ENCODE data around the gene CPLX3.

Gene CPLX3

GRCh38 chr15:74798388-74799254 is 27.8 kb upstream of the CPLX3 start:
- no peak for DNase-seq (ENCODE audit: low read depth, low spot score)
- no peak overlapping the region for H3K4me3 ChIP-seq (ENCODE audit: low read depth, low read length)
- in situ Hi-C loops (cut with HindIII; ENCODE audit: low sequenced_read_pairs), result no loop called here
- no peak for TF ChIP-seq CTCF (IDR thresholded peaks at IDR 0.05; ENCODE audit: low read depth, low read length)

- no peak for DNase-seq (ENCODE audit: low read depth, low spot score)
- in situ Hi-C loops (cut with HindIII; ENCODE audit: low sequenced_read_pairs), result no loop called here
- no peak overlapping the region for H3K4me3 ChIP-seq (ENCODE audit: low read depth, low read length)
- TF ChIP-seq CTCF (IDR thresholded peaks at IDR 0.05; ENCODE audit: low read depth, low read length), result no peak
Measured at GRCh38 chr15:74799255-74799855, 27.1 kb upstream of the CPLX3 start.

GRCh38 chr15:74799856-74800558 is 26.4 kb upstream of the CPLX3 start:
- H3K4me3 ChIP-seq (ENCODE audit: low read depth, low read length), result no peak overlapping the region
- peak; percentile 39 for DNase-seq (ENCODE audit: low read depth, low spot score)
- TF ChIP-seq CTCF (IDR thresholded peaks at IDR 0.05; ENCODE audit: low read depth, low read length), result peak; percentile 97
- in situ Hi-C loops (cut with HindIII; ENCODE audit: low sequenced_read_pairs), result no loop called here

- in situ Hi-C loops (cut with HindIII; ENCODE audit: low sequenced_read_pairs), result no loop called here
- no peak overlapping the region for H3K4me3 ChIP-seq (ENCODE audit: low read depth, low read length)
- TF ChIP-seq CTCF (IDR thresholded peaks at IDR 0.05; ENCODE audit: low read depth, low read length), result no peak
- no peak for DNase-seq (ENCODE audit: low read depth, low spot score)
Measured at GRCh38 chr15:74800559-74801094, 25.8 kb upstream of the CPLX3 start.

GRCh38 chr15:74801311-74801997 is 25.0 kb upstream of the CPLX3 start:
- no peak overlapping the region for H3K4me3 ChIP-seq (ENCODE audit: low read depth, low read length)
- TF ChIP-seq CTCF (IDR thresholded peaks at IDR 0.05; ENCODE audit: low read depth, low read length), result no peak
- DNase-seq (ENCODE audit: low read depth, low spot score), result no peak
- in situ Hi-C loops (cut with HindIII; ENCODE audit: low sequenced_read_pairs), result no loop called here

- in situ Hi-C loops (cut with HindIII; ENCODE audit: low sequenced_read_pairs), result no loop called here
- TF ChIP-seq CTCF (IDR thresholded peaks at IDR 0.05; ENCODE audit: low read depth, low read length), result no peak
- no peak overlapping the region for H3K4me3 ChIP-seq (ENCODE audit: low read depth, low read length)
- DNase-seq (ENCODE audit: low read depth, low spot score), result no peak
Measured at GRCh38 chr15:74802290-74802689, 24.1 kb upstream of the CPLX3 start.
